Stimulated activated memory B cell treated with anti-CD40 and anti-IgM and Interleukin-4, amounts not matched to agents 10 μg/mL and 1 μg/mL and 100 μg/mL, for 72 hours (primary cell): ENCODE data around the gene BRD3OS.
"Not testable (repeated sequence)": the region's sequence is repeated elsewhere in the genome, so short reads cannot be mapped to it uniquely, and the experiment has no call there.

Experiments
- ATAC-seq: fragments of 150-1000 bp; cut with Tn5 transposase; 2 replicates; pipeline ENCODE4 v1.10.0; 2021
- H3K27ac Mint-ChIP-seq: one replicate; pipeline ENCODE4 v1.8.0; 2022; ENCODE audit warnings: mild to moderate bottlenecking, mixed read lengths
- H3K27me3 Mint-ChIP-seq: one replicate; pipeline ENCODE4 v1.8.0; 2022; ENCODE audit warnings: mixed read lengths
- H3K36me3 Mint-ChIP-seq: one replicate; pipeline ENCODE4 v1.8.0; 2022; ENCODE audit warnings: mixed read lengths
- H3K4me1 Mint-ChIP-seq: one replicate; pipeline ENCODE4 v1.8.0; 2022; ENCODE audit warnings: mixed read lengths
- H3K4me3 Mint-ChIP-seq: one replicate; pipeline ENCODE4 v1.8.0; 2022; ENCODE audit warnings: mild to moderate bottlenecking, moderate library complexity, mixed read lengths
- H3K9me3 Mint-ChIP-seq: one replicate; pipeline ENCODE4 v1.8.0; 2022; ENCODE audit warnings: mixed read lengths

The BRD3OS gene

GRCh38 chr9:134065612-134066419, 40.5 kb downstream of the BRD3OS start:
- ATAC-seq, result peak; percentile 53
- Mint-ChIP-seq H3K27me3 (peaks cover 15% of the 10 kb centered on the region), H3K36me3 (no peaks in the 10 kb centered on the region), H3K27ac (peak overlapping the region; percentile 86), H3K4me1 (peaks cover 57% of the 10 kb centered on the region), H3K9me3 (no peaks in the 10 kb centered on the region), H3K4me3 (peak overlapping the region; percentile 85)

GRCh38 chr9:134066526-134066912, 41.2 kb downstream of the BRD3OS start:
- Mint-ChIP-seq H3K4me1 (peaks cover 50% of the 10 kb centered on the region), H3K27ac (peak overlapping the region; percentile 86), H3K27me3 (peaks cover 20% of the 10 kb centered on the region), H3K4me3 (peak overlapping the region; percentile 85), H3K36me3 (no peaks in the 10 kb centered on the region), H3K9me3 (no peaks in the 10 kb centered on the region)
- no peak for ATAC-seq

- Mint-ChIP-seq H3K4me1 (peaks cover 43% of the 10 kb centered on the region), H3K27ac (peak overlapping the region; percentile 86), H3K9me3 (no peaks in the 10 kb centered on the region), H3K27me3 (peaks cover 20% of the 10 kb centered on the region), H3K4me3 (peak overlapping the region; percentile 85), H3K36me3 (no peaks in the 10 kb centered on the region)
- ATAC-seq, result peak; percentile 14
Measured at GRCh38 chr9:134066913-134067851, 41.9 kb downstream of the BRD3OS start.

- Mint-ChIP-seq H3K4me3 (peak within 1 kb of the TSS; percentile 85), H3K27ac (peak within 1 kb of the TSS; percentile 86), H3K9me3 (no peaks in the 10 kb centered on the region), H3K4me1 (peaks cover 34% of the 10 kb centered on the region), H3K36me3 (no peaks in the 10 kb centered on the region), H3K27me3 (peaks cover 20% of the 10 kb centered on the region)
- ATAC-seq, result peak; percentile 94
Measured at GRCh38 chr9:134067904-134068743, 42.8 kb downstream of the BRD3OS start, which contains the start of gene BRD3. BRD3 (minus strand) TSS chr9:134068026; CDS start chr9:134053477, 14,549 bp downstream.

GRCh38 chr9:134068744-134069479, 43.6 kb downstream of the BRD3OS start:
- Mint-ChIP-seq H3K9me3 (no peaks in the 10 kb centered on the region), H3K4me1 (peaks cover 27% of the 10 kb centered on the region), H3K4me3 (peak overlapping the region; percentile 85), H3K36me3 (no peaks in the 10 kb centered on the region), H3K27ac (peak overlapping the region; percentile 72), H3K27me3 (peaks cover 20% of the 10 kb centered on the region)
- ATAC-seq, result no peak

GRCh38 chr9:134069480-134070399, 44.5 kb downstream of the BRD3OS start:
- Mint-ChIP-seq H3K27me3 (peaks cover 20% of the 10 kb centered on the region), H3K27ac (no peak overlapping the region), H3K9me3 (no peaks in the 10 kb centered on the region), H3K4me3 (peak overlapping the region; percentile 85), H3K4me1 (peaks cover 24% of the 10 kb centered on the region), H3K36me3 (no peaks in the 10 kb centered on the region)
- no peak for ATAC-seq

- no peak overlapping the region for H3K27ac Mint-ChIP-seq
- peaks cover 10% of the 10 kb centered on the region for H3K4me1 Mint-ChIP-seq
- no peaks in the 10 kb centered on the region for H3K9me3 Mint-ChIP-seq
- H3K36me3 Mint-ChIP-seq, result no peaks in the 10 kb centered on the region
- H3K27me3 Mint-ChIP-seq, result peaks cover 20% of the 10 kb centered on the region
- no peak for ATAC-seq
- H3K4me3 Mint-ChIP-seq, result no peak overlapping the region
Measured at GRCh38 chr9:134071149-134071548, 45.9 kb downstream of the BRD3OS start.

GRCh38 chr9:134072683-134073082, 47.4 kb downstream of the BRD3OS start:
- H3K27ac Mint-ChIP-seq, result not testable (repeated sequence)

GRCh38 chr9:134073500-134073899, 48.2 kb downstream of the BRD3OS start:
- H3K9me3 Mint-ChIP-seq, result peaks cover 6% of the 10 kb centered on the region
- ATAC-seq, result no peak
- no peaks in the 10 kb centered on the region for H3K4me1 Mint-ChIP-seq
- no peak overlapping the region for H3K4me3 Mint-ChIP-seq
- H3K27me3 Mint-ChIP-seq, result peaks cover 20% of the 10 kb centered on the region
- no peaks in the 10 kb centered on the region for H3K36me3 Mint-ChIP-seq
- no peak overlapping the region for H3K27ac Mint-ChIP-seq

More at GRCh38 chr9:134072683-134073082, 47.4 kb downstream of the BRD3OS start:
- H3K4me3 Mint-ChIP-seq, ATAC-seq, H3K9me3 Mint-ChIP-seq, H3K4me1 Mint-ChIP-seq, H3K36me3 Mint-ChIP-seq: not testable (repeated sequence)
- peaks cover 20% of the 10 kb centered on the region for H3K27me3 Mint-ChIP-seq

GRCh38 chr9:134075689-134076088, 50.4 kb downstream of the BRD3OS start:
- H3K36me3 Mint-ChIP-seq, ATAC-seq, H3K27ac Mint-ChIP-seq, H3K4me1 Mint-ChIP-seq, H3K9me3 Mint-ChIP-seq, H3K4me3 Mint-ChIP-seq, H3K27me3 Mint-ChIP-seq: not testable (repeated sequence)

- no peak for ATAC-seq
- peaks cover 14% of the 10 kb centered on the region for H3K27me3 Mint-ChIP-seq
- no peaks in the 10 kb centered on the region for H3K36me3 Mint-ChIP-seq
- no peak overlapping the region for H3K27ac Mint-ChIP-seq
- H3K4me3 Mint-ChIP-seq, result no peak overlapping the region
- H3K4me1 Mint-ChIP-seq, result no peaks in the 10 kb centered on the region
- H3K9me3 Mint-ChIP-seq, result peaks cover 10% of the 10 kb centered on the region
Measured at GRCh38 chr9:134076644-134077043, 51.4 kb downstream of the BRD3OS start.
